DMS53 (cell line): ENCODE measurements around the gene BMP8B.
A peak's percentile ranks its signal among the peaks of the same experiment; 100 is the strongest.

Source experiments
- DNase-seq: peaks from one replicate; lab custom pipeline; 2025; lab: John Stamatoyannopoulos, UW

BMP8B gene

DNA sequence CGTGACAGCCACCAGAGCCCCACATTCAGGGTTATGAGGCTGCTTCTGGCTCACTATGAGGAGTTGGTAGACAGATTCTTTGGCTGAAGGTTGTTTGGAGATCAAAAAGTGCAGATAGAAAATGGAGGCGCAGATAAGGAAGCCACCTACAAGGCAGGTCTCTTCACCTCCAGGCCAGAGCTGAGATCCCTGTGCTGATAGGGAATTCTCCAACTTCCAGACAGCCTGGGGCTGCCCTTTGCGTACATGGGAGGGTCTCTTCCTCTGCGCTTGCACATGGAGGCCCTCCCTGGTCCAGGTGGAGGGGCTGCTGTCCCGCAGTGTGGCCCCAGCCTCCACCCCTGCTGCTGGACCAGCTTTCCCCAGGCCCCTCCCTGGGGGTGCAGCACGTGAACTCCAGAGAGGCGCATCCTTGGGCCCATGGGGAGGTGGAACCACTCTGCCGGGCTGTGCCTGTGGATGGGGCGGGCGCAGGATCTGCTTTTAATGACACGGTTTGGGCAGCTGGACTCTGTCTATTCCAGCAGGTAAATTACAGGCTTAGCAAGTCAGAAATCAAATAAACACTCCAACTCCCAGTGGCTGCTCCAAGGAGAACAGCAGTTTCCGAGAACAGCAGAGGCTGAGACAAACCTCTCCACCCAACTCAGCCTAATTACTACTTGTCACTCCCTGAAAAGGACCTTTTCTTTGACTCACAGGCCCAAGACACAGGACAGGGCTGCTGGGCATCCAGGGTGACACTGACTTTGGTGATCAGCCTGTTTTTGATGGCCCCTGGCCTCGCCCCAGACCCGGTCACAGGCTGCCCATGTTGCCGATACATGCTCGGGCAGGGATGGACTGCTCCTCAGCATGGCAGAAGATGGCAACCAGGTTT, 29.9 kb downstream of the BMP8B start:
- no peak for DNase-seq

DNA sequence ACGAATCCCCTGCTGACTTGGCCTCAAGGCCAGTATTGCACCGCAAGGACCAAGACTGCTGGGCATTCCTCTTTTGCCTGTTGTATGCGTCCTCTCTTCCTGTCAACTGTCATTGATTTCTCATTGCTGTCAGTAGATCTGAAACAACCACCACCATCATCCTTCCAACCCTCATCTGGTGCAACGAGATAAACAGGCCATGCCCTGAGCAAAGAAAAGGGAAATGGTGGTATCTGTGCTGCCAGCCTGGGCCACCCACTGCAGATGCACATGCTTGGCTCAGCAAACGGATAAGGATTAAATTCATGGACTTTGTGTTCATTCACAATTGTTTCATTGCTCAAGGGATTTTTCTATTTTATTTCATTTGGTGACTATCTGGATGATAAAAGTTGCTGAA, 31.2 kb downstream of the BMP8B start:
- DNase-seq = no peak

DNA sequence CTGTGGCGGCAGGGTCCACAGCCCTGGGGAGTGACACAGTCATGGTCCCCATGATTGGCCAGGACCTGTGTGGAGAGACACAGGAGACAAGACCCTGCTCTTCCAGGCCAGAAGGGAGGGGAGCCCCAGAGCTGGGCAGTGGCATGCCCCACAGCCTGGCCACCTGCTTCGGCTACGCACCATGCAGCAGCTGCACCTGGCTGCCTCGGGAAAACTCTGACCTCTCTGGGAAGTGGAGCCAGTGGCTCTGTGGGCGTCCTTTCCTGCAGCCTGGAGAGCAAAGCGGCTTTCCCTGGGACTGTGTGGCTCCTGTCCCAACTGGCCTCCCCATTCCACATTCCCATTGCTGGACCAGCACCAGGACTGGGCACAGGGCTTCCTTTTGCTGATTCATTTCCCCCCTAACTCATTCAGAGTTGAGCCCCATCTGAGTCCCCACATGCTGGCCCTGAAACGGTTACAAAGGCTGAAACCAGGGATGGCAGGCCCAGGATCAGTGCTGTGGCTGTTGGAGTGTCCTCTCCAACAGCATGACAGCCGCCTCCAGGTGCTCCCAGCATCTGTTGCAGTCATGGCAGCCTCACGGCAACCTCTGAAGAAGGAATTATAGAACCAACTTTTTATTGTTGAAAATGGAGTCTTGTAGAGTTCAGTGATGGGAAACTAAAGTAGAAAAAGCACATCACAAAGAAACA, 32.6 kb downstream of the BMP8B start:
- DNase-seq = peak; percentile 41

DNA sequence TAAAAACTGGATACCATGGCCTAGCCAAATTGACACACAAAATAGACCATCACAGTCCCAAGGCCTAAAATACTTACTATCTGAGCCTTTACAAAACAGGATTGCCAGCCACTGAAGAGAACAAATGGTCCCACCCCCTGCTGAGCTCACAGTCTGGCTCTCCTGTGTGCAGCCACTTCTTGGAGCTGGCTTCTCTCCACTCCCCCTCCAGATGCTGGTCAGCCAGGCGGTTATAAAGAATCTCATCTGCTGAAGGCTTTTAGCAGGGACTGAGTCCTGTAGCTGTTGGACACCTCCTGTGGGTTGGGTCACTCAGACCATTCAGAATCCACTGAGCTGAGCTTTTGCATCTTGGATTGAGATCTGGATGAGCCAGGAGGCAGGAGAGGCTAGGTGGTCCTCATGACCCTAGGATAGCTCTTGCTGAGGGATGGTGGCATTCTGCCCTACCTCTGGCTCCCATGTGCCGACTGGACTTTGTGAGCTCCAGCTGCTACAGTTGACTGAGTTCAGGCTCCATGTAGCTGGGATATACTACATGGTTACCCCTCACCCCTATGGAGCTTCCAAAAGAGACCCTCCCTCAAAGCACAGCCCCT, 33.7 kb downstream of the BMP8B start:
- no peak for DNase-seq

DNA sequence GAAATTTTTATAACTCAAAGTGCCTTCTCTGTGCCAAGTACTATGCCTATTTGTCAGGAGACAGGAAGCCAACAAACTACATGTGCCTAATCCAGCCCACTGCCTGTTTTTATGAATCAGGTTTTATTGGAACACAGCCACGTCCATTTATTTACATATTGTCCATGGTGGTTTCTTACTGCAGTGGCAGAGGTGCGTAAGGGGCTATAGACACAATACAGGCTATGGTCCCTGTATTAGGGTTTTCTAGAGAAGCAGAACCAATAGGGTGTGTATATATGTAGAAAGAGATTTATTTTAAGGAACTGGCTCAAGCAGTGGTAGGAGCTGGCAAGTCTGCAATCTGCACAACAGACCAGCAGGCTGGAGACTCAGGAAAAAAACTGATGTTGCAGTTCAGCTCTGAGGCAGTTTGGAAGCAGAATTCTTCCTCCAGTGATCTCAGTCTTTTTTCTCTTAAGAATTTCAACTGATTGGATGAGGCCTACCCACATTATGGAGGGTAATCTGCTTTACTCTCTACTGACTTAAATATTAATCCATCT, 34.6 kb downstream of the BMP8B start:
- DNase-seq = no peak

DNA sequence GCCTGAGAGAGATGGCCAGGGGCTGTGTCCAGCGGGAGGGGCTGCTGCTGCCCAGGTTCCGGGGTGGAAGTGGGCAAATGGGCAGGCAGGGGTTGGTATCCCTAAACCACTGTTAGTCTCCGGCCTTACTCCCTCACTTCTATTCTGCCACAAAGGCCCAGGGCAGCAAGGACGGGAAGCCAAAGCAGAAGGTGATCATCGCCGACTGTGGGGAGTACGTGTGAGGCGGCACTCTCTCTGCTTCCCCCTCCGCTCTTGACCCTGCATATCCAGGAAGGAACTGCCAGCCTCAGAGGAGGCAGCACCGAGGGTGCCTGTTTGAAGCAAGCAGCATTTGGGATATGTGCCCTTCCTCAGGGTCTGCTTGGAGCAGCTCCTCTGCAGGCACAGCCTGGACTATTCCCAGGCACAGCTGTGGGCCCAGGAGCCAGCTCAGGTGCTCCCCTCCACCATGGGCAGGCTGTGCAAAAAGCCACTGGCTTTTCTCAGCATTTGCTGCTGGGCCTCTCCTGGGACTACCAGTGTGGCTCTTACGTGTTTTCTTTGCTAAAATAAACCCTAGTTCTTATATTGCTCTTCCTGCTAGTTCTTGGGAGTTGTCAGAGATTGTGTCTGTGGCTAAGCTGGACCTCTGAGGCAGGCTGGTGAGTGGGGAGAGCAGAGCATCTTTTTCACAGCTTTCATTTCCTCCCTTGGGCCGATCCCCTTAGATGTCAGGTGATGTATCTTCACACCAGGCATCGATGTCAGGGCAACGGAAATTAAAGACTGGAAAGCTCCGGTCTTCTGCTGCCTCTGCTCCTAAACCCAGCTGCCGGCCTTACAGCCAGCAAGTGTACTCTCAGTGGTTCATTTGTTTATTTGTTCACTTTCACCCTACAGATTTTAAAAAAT, 35.3 kb downstream of the BMP8B start:
- no peak for DNase-seq

DNA sequence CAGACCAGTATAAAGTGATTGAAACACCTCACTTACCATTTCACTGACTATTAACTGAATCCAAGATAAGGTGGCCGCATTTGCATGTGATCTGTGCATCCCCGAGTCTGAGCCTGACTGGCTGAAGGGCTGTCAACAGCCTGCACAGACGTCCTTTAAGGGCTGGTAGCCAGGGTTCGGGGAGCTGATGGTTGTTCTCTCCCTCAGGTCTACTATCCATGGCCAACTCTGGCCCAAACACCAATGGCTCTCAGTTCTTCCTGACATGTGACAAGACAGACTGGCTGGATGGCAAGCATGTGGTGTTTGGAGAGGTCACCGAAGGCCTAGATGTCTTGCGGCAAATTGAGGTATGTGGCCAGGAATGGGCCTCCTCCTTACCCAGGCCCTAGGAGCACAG, 36.0 kb downstream of the BMP8B start:
- DNase-seq = no peak

DNA sequence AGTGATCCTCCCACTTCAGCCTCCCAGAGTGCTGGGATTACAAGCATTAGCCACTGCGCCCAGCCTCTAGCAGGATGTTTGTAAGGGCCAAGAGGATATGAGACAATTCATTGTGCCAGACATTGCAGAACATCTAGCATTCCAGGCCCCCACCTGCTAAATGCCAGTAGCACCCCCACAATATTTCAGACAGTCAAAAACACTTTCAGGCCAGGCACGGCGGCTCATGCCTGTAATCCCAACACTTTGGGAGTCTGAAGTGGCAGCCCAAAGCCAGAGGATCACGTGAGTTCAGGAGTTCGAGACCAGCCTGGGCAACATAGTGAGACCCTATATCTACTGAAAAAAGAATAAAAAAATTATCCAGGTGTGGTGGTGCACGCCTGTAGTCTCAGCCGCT, 37.1 kb downstream of the BMP8B start:
- DNase-seq = no peak

DNA sequence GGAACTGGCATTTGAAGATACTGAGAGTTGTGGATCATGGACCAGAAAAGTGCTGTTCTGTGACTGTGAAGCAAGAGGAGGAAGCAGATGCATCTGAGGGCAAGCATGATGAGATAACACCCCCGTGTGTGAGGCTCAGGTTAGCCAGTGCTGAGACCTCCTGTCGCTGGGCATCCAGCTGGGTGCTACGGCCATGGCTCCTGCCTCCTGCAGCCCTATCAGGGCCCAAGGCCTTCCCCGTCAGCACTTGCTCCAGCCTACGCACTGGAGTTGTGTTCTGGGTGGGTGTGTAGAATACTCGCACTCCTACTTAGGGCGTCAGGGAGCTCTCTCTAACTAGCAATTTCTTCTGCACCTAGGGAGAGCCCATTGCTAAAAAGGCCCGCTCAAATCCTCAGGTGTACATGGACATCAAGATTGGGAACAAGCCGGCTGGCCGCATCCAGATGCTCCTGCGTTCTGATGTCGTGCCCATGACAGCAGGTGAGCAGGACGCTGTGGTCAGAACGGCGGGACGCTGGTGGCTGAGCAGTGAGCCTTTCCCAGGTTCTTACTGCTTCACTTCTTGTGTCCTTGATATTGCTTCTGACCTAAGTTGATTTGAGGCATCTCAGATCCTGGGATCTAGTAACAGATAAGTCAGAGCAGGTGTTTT, 43.5 kb downstream of the BMP8B start:
- DNase-seq = no peak

DNA sequence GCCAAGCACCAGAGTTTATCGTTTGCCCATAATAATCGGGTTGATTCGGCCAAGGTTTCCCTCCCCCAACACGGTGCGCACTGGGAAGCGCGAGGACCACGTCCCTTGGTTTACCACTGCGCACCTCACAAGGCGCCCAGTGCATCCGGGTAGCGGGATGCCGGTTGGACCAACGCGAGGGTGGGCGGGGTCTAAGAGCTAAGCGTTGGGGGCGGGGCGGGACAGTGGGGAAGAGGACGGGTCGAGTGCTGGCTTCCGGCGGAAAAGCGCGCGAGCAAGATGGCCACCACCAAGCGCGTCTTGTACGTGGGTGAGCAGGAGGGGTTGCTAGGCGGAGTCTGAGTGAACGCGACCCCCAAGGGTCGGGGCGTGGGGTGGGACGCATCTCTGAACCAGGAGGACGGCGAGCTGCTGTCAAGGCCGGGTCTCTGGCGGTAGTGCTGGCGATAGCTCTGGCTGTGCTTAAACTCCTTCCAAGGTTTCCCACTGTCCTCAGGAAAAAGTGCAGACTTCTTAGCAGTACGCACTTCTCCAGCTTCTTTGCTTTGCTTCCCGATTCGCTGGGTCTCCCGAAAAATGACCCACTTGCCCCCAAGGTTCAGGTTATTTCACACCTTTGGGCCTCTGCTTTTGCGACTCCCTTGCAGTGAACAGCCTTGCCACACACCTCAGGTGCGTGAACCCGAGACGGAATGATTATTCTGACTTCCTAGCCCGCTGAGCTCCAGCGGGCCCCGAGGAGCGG, 49.9 kb downstream of the BMP8B start, which contains the start of gene PPIE:
PPIE (plus strand) TSS at position 261 of the 745 bp plus-strand sequence; CDS start at position 280, 19 bp downstream.
- DNase-seq = peak; percentile 98

DNA sequence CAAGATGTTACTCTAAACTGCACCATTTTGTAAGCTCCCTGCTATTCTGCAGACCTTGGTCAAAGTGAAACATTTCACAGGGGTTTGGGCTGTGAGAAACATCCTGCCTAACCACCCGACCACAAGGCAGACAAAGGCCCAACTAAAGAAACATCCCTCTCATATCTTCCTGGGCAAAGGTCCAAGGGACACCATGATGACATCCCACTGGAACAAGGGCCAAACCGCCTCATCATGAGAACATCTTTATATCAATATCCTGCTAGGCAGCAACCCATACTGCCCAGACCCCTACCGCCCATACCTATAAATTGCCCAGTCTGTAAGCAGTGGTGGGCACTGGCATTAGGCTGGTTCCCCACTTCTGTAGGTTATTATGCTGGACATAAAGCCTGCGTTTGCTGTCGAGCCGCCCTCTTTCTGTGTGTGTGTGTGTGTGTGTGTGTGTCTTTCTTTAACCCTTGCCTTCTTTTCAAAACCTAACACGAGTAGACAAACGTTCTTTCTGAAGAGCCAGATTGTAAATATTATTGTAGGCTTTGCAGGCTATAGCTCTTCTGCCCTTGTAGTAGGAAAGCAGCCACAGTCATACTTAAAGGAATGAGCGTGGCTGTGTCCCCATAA, 51.0 kb downstream of the BMP8B start:
- DNase-seq = no peak

DNA sequence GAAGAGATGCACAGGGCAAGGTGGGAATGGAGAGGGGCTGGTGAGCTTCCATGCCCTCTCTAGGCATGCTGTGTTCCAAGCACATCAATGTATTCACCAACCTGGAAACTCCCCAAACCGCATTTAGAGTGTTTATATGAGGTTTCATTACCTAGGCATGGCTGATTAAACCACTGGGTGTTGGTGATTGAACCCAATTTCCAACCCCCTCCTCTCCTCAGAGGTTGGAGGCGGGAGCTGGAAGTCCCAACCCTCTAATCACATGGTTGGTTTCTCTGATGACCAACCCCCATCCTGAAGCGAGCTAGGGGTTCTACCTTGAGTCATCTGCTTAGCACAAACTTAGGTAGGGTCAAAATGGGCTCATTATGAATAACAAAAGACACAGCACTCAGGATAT, 52.9 kb downstream of the BMP8B start:
- no peak for DNase-seq

DNA sequence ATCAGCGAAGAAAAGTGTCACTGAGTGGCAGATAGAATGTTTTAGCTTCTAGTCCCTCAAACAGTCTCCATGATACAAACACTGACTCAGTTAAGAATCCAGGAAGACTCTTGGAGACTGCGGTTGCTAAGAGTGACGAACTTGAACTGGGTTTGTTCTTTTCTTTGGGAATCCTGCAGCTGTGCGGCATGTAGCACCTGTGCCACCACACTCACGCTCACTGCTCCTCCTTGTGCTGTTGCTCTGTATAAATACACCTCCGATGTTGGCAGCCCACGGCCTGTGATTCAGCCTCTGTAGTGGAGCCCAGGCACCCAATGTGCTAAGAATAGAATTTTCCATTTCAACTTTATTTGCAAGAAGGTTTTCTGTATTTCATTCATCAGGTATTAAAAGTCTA, 55.5 kb downstream of the BMP8B start:
- DNase-seq = no peak

DNA sequence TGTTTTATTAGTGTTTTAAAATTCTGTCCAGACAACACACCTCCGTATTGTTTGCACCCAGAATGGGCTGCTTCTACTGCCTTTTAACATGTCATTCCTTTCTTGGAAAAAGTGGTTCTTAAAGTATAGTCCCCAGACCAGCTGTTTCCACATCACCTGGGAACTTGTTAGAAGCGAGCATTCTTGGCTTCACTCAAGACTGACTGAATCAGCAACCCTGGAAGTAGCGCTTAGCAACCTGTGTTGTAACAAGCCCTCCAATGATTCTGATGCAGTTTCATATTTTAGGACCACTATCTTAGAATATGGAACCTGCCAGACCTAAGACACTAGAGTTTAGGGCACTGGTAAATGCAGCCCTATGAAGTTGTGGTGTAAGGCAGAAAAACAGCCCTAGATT, 55.9 kb downstream of the BMP8B start:
- no peak for DNase-seq

DNA sequence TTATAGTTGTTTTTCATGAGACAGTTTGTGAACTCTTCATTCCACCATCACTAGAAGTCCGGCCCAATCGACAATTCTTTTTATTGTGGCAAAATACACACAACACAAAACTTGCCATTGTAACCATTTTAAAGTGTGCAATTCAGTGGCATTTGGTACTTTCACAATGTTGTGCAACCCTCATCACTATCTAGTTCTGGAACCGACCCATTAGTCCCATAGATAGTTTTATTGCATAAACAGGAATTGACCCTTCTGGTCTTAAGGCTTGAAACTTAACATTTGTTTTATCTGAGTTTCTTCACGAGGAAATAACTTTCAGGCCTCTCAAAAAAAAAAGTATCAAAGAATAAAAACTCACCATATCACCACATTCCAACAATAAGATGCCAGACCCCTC, 58.8 kb downstream of the BMP8B start:
- no peak for DNase-seq

DNA sequence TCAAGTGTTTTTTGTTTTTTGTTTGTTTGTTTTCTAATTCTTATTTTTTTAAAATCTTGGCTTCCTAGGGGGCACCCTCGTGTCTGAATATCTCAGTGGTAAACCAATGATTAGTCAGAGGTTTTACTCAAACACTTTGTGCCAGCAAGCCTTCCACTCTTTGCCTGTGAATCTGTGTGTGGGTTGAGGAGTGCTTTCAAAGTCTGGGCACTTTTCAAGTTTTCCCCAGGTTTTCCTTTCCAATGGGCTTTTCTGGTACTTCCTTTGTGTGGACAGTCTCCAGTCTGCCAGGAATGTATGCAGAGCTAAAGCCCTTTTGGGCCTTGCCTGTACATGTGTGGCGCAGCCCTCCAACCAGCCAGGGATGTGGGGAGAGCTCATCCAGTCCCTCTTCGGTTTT, 59.6 kb downstream of the BMP8B start:
- DNase-seq = no peak

DNA sequence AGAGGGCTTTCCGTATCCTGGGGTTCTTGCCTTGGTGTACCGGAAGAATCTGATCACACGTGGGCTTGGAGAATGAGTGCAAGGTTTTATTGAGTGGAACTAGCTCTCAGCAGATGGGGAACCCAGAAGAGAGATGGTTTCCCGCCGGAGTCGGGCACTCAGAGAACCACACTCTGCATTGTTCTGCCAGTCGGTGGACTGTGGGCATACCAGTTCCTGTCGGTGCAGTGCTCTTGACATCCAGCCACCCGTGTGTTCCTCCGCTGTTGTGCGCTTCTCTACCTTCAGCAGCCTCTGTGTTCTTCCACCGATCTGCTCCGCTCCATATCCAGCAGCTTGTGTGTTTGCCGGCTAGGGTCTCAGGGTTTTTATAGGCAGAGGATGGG, 60.7 kb downstream of the BMP8B start:
- DNase-seq = peak; percentile 68

DNA sequence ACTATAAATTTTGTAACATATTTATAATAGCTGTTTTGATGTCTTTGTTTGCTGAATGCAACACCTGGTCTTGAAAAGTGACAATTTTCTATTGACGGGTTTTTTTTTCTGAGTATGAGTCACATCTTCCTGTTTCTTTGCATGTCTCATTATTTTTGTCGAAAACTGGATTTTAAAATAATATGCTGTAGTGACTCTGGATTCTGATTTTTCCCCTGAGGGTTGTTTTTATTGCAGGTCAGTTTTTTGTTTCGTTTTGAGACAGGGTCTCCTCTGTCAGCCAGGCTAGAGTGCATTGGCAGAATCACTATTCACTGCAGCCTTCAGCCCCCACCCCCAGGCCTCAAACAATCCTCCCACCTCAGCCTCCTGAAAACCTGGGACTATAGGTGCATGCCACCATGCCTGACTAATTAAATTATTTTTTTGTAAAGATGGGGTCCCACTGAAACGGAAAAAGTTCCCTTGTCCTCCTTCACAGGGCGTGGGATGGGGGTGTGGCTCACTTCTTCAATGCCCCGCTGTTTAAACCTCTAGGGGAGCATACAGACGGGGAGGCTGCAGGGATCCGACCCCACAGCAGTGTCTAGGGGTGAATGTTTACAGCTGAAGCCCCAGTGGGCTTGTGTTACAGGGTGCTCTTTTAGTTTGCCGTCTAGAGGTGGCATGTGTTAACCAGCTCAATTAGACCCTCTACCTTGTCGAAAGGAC, 61.3 kb downstream of the BMP8B start:
- DNase-seq = peak; percentile 50

DNA sequence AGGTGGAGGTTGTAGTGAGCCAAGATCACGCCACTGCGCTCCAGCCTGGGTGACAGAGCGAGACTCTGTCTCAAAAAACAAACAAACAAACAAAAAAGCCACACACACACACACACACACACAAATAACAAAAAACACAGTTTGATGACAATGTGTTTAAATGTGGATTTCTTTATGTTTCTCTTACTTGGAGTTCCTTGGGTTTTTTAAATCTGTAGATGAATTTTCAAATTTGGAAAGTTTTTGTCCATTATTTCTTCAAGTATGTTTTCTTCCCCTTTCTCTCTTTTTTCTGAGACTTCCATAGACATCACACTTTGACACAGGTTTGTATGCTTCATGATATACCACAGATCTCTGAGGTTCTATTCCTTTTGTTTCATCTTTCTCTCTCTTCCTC, 62.1 kb downstream of the BMP8B start:
- DNase-seq = no peak
